HEK293 (cell line): ENCODE results near the gene PPP1R15B.

Experiments
- ZBTB17 ChIP-seq: fragments of 450-650 bp; formaldehyde crosslinking; IDR thresholded peaks from 2 replicates; pipeline ENCODE4 v1.5.1; 2016; ENCODE audit warnings: missing biosample characterization, missing genetic modification characterization
- ZNF114 ChIP-seq: fragments of 450-650 bp; formaldehyde crosslinking; IDR thresholded peaks from 2 replicates; pipeline ENCODE4 v1.5.0; 2017; ENCODE audit warnings: missing biosample characterization, missing genetic modification characterization
- ZNF398 ChIP-seq: fragments of 450-650 bp; formaldehyde crosslinking; IDR thresholded peaks from 2 replicates; pipeline ENCODE4 v1.5.1; 2017; ENCODE audit warnings: missing biosample characterization, missing genetic modification characterization
- TF ChIP-seq, protein P1 (sequence below): fragments of 450-650 bp; formaldehyde crosslinking; conservative IDR thresholded peaks from 2 replicates; pipeline ENCODE4 v1.5.1; 2016; ENCODE audit warnings: low read depth, missing biosample characterization, missing genetic modification characterization

- no peak for TF ChIP-seq ZNF114 (tag by site-specific recombination)
- TF ChIP-seq, protein P1, sequence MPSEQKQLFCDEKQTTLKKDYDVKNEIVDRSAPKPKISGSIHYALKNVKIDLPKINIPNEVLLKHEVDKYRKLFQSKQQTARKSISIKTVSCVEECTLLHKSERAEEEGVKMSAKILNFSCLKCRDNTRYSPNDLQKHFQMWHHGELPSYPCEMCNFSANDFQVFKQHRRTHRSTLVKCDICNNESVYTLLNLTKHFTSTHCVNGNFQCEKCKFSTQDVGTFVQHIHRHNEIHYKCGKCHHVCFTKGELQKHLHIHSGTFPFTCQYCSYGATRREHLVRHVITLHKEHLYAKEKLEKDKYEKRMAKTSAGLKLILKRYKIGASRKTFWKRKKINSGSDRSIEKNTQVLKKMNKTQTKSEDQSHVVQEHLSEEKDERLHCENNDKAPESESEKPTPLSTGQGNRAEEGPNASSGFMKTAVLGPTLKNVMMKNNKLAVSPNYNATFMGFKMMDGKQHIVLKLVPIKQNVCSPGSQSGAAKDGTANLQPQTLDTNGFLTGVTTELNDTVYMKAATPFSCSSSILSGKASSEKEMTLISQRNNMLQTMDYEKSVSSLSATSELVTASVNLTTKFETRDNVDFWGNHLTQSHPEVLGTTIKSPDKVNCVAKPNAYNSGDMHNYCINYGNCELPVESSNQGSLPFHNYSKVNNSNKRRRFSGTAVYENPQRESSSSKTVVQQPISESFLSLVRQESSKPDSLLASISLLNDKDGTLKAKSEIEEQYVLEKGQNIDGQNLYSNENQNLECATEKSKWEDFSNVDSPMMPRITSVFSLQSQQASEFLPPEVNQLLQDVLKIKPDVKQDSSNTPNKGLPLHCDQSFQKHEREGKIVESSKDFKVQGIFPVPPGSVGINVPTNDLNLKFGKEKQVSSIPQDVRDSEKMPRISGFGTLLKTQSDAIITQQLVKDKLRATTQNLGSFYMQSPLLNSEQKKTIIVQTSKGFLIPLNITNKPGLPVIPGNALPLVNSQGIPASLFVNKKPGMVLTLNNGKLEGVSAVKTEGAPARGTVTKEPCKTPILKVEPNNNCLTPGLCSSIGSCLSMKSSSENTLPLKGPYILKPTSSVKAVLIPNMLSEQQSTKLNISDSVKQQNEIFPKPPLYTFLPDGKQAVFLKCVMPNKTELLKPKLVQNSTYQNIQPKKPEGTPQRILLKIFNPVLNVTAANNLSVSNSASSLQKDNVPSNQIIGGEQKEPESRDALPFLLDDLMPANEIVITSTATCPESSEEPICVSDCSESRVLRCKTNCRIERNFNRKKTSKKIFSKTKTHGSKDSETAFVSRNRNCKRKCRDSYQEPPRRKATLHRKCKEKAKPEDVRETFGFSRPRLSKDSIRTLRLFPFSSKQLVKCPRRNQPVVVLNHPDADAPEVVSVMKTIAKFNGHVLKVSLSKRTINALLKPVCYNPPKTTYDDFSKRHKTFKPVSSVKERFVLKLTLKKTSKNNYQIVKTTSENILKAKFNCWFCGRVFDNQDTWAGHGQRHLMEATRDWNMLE: no peak
- TF ChIP-seq ZNF398: no peak
- no peak for TF ChIP-seq ZBTB17 (tag by site-specific recombination)
Measured at GRCh38 chr1:204406621-204407020, 5.0 kb downstream of the PPP1R15B start.
